ENCODE data around the gene TICRR. TPM values are rescaled to one million over a fixed set of nuclear protein-coding genes. Genes with fewer than 3 reads are reported as not detected.

The TICRR gene
- total and polyA plus RNA-seq, 5 donors, result 0.06 to 0.23 (median 0.13) TPM; not detected in 1

GRCh38 chr15:89654847-89655805 lies 79.9 kb downstream of the TICRR start, which contains the start of gene KIF7:
TSS of gene KIF7 (minus strand) at chr15:89655467. CDS start at chr15:89652930, 2,537 bp downstream.
- intact Hi-C loops (cut with DNase I), result loop anchor here in 1 of 4 donors (5.0 kb wide), 1 partner anchor 37 kb away; the partner anchor contains the start of genes PEX11A and WDR93
- Histone ChIP-seq H3K4me1 (ENCODE audit: control insufficient read depth, insufficient read depth, low read length) (peaks cover 3% of the 10 kb centered on the region), H3K4me3 (ENCODE audit: low read length) (peak within 1 kb of the TSS; percentile 69), H3K9me3 (ENCODE audit: control insufficient read depth, low read length) (no peaks in the 10 kb centered on the region), H3K27ac (ENCODE audit: low read length) (no peak within 1 kb of the TSS), H3K27me3 (ENCODE audit: control insufficient read depth, insufficient read depth) (no peaks in the 10 kb centered on the region)
- WGBS, result 2% methylated on average over 86 of the region's 87 CpGs
- DNase-seq (peak in 2 of 3 donors; percentile 72 to 79), ATAC-seq (peak; percentile 86 to 88)

- intact Hi-C loops (cut with DNase I), result loop anchor here in 1 of 4 donors (5.0 kb wide), 1 partner anchor 36 kb away; the partner anchor contains the start of genes PEX11A and WDR93
- Histone ChIP-seq H3K4me1 (ENCODE audit: control insufficient read depth, insufficient read depth, low read length) (peaks cover 3% of the 10 kb centered on the region), H3K27ac (ENCODE audit: low read length) (no peak overlapping the region), H3K27me3 (ENCODE audit: control insufficient read depth, insufficient read depth) (no peaks in the 10 kb centered on the region), H3K4me3 (ENCODE audit: low read length) (no peak overlapping the region), H3K9me3 (ENCODE audit: control insufficient read depth, low read length) (no peaks in the 10 kb centered on the region)
- no peak for ATAC-seq
- 74% methylated on average over 7 of the region's 7 CpGs for WGBS
- DNase-seq, result no peak
Observed at GRCh38 chr15:89656116-89656815, 81.0 kb downstream of the TICRR start.

GRCh38 chr15:89657686-89658200 lies 82.5 kb downstream of the TICRR start:
- Histone ChIP-seq H3K4me3 (ENCODE audit: low read length) (no peak overlapping the region), H3K9me3 (ENCODE audit: control insufficient read depth, low read length) (no peaks in the 10 kb centered on the region), H3K4me1 (ENCODE audit: control insufficient read depth, insufficient read depth, low read length) (peaks cover 6% of the 10 kb centered on the region), H3K27ac (ENCODE audit: low read length) (no peak overlapping the region), H3K27me3 (ENCODE audit: control insufficient read depth, insufficient read depth) (no peaks in the 10 kb centered on the region)
- intact Hi-C loops (cut with DNase I), result loop anchor here in 1 of 4 donors (5.0 kb wide), 1 partner anchor 35 kb away; the partner anchor contains the start of genes PEX11A and WDR93
- no peak for DNase-seq
- 83% methylated on average over 5 of the region's 5 CpGs for WGBS
- no peak for ATAC-seq

GRCh38 chr15:89659295-89659694 lies 84.0 kb downstream of the TICRR start:
- Histone ChIP-seq H3K27ac (ENCODE audit: low read length) (no peak overlapping the region), H3K9me3 (ENCODE audit: control insufficient read depth, low read length) (no peaks in the 10 kb centered on the region), H3K4me3 (ENCODE audit: low read length) (no peak overlapping the region), H3K27me3 (ENCODE audit: control insufficient read depth, insufficient read depth) (no peaks in the 10 kb centered on the region), H3K4me1 (ENCODE audit: control insufficient read depth, insufficient read depth, low read length) (peaks cover 8% of the 10 kb centered on the region)
- no peak for DNase-seq
- 92% methylated on average over 2 of the region's 2 CpGs for WGBS
- ATAC-seq, result no peak
- intact Hi-C loops (cut with DNase I), result loop anchor here in 1 of 4 donors (5.0 kb wide), 1 partner anchor 33 kb away; the partner anchor contains the start of genes PEX11A and WDR93

GRCh38 chr15:89660556-89660955 lies 85.3 kb downstream of the TICRR start:
- WGBS, result 78% methylated on average over 2 of the region's 2 CpGs
- Histone ChIP-seq H3K4me3 (ENCODE audit: low read length) (no peak overlapping the region), H3K27ac (ENCODE audit: low read length) (no peak overlapping the region), H3K9me3 (ENCODE audit: control insufficient read depth, low read length) (no peaks in the 10 kb centered on the region), H3K4me1 (ENCODE audit: control insufficient read depth, insufficient read depth, low read length) (peaks cover 6% of the 10 kb centered on the region), H3K27me3 (ENCODE audit: control insufficient read depth, insufficient read depth) (no peaks in the 10 kb centered on the region)
- intact Hi-C loops (cut with DNase I), result no loop called here
- ATAC-seq (no peak), DNase-seq (no peak)

- ATAC-seq (peak; percentile 87 to 92), DNase-seq (peak; percentile 87 to 94 (median 88))
- peak overlapping the region; percentile 60 for H3K27ac ChIP-seq (ENCODE audit: low read length)
- no peaks in the 10 kb centered on the region for H3K27me3 ChIP-seq (ENCODE audit: control insufficient read depth, insufficient read depth)
- no peaks in the 10 kb centered on the region for H3K9me3 ChIP-seq (ENCODE audit: control insufficient read depth, low read length)
- intact Hi-C loops (cut with DNase I), result no loop called here
- WGBS, result 28% methylated on average over 11 of the region's 11 CpGs
- no peak overlapping the region for H3K4me3 ChIP-seq (ENCODE audit: low read length)
- H3K4me1 ChIP-seq (ENCODE audit: control insufficient read depth, insufficient read depth, low read length), result peaks cover 6% of the 10 kb centered on the region
Observed at GRCh38 chr15:89662893-89663626, 87.8 kb downstream of the TICRR start.

GRCh38 chr15:89664441-89665350 lies 89.4 kb downstream of the TICRR start:
- intact Hi-C loops (cut with DNase I), result no loop called here
- H3K4me3 ChIP-seq (ENCODE audit: low read length), result peak overlapping the region; percentile 45
- DNase-seq (no peak), ATAC-seq (no peak)
- WGBS, result 76% methylated on average over 13 of the region's 13 CpGs
- peaks cover 6% of the 10 kb centered on the region for H3K4me1 ChIP-seq (ENCODE audit: control insufficient read depth, insufficient read depth, low read length)
- no peaks in the 10 kb centered on the region for H3K27me3 ChIP-seq (ENCODE audit: control insufficient read depth, insufficient read depth)
- H3K27ac ChIP-seq (ENCODE audit: low read length), result peak overlapping the region; percentile 65
- no peaks in the 10 kb centered on the region for H3K9me3 ChIP-seq (ENCODE audit: control insufficient read depth, low read length)

GRCh38 chr15:89665449-89666181 lies 90.3 kb downstream of the TICRR start:
- H3K4me1 ChIP-seq (ENCODE audit: control insufficient read depth, insufficient read depth, low read length), result peaks cover 6% of the 10 kb centered on the region
- ATAC-seq (peak; percentile 77 to 78), DNase-seq (peak; percentile 84 to 92 (median 91))
- no peaks in the 10 kb centered on the region for H3K9me3 ChIP-seq (ENCODE audit: control insufficient read depth, low read length)
- H3K27me3 ChIP-seq (ENCODE audit: control insufficient read depth, insufficient read depth), result no peaks in the 10 kb centered on the region
- 2% methylated on average over 72 of the region's 72 CpGs for WGBS
- peak overlapping the region; percentile 45 for H3K4me3 ChIP-seq (ENCODE audit: low read length)
- intact Hi-C loops (cut with DNase I), result no loop called here
- H3K27ac ChIP-seq (ENCODE audit: low read length), result peak overlapping the region; percentile 51

GRCh38 chr15:89666184-89666857 lies 91.1 kb downstream of the TICRR start:
- Histone ChIP-seq H3K4me1 (ENCODE audit: control insufficient read depth, insufficient read depth, low read length) (peaks cover 6% of the 10 kb centered on the region), H3K27me3 (ENCODE audit: control insufficient read depth, insufficient read depth) (no peaks in the 10 kb centered on the region), H3K27ac (ENCODE audit: low read length) (peak overlapping the region; percentile 51), H3K4me3 (ENCODE audit: low read length) (no peak overlapping the region), H3K9me3 (ENCODE audit: control insufficient read depth, low read length) (no peaks in the 10 kb centered on the region)
- peak; percentile 1 to 6 for ATAC-seq
- intact Hi-C loops (cut with DNase I), result no loop called here
- DNase-seq, result peak in 1 of 3 donors; percentile 67
- 90% methylated on average over 8 of the region's 8 CpGs for WGBS
